ENCODE measurements around the gene MPIG6B.

MPIG6B gene

GRCh38 chr6:31729979-31730630 is 6.9 kb downstream of the MPIG6B start (continued):
- TF ChIP-seq ZNF426 (tag by site-specific recombination; IDR thresholded peaks at IDR 0.05) (no peak), ZNF211 (tag by site-specific recombination; IDR thresholded peaks at IDR 0.05; ENCODE audit: low read depth) (no peak), ZNF335 (tag by site-specific recombination; conservative IDR thresholded peaks at IDR 0.05) (peak; percentile 96), KLF7 (tag by site-specific recombination; IDR thresholded peaks at IDR 0.05; ENCODE audit: borderline replicate concordance) (peak; percentile 38; the same call in 1 of the 2 replicates), MYNN (tag by site-specific recombination; IDR thresholded peaks at IDR 0.05; ENCODE audit: borderline replicate concordance) (peak; percentile 52; the same call in 1 of the 2 replicates), ZNF341 (tag by site-specific recombination; IDR thresholded peaks at IDR 0.05; ENCODE audit: low read depth) (peak; percentile 48; the same call in 1 of the 2 replicates), ZNF146 (tag by site-specific recombination; IDR thresholded peaks at IDR 0.05) (no peak), ZBTB11 (tag by site-specific recombination; conservative IDR thresholded peaks at IDR 0.05; ENCODE audit: low read depth) (0 out of 2 replicates have a peak, but pooled peaks have one; percentile 17), ZFP3 (tag by site-specific recombination; IDR thresholded peaks at IDR 0.05; ENCODE audit: low read depth) (peak; percentile 65; the same call in 1 of the 2 replicates), ZSCAN4 (tag by site-specific recombination; IDR thresholded peaks at IDR 0.05) (no peak), ZNF449 (tag by site-specific recombination; IDR thresholded peaks at IDR 0.05) (peak; percentile 87), REPIN1 (tag by site-specific recombination; IDR thresholded peaks at IDR 0.05; ENCODE audit: low read depth) (no peak), ZNF48 (tag by site-specific recombination; IDR thresholded peaks at IDR 0.05) (no peak), ZNF223 (tag by site-specific recombination; IDR thresholded peaks at IDR 0.05) (peak; percentile 82), KLF16 (tag by site-specific recombination; IDR thresholded peaks at IDR 0.05) (peak; percentile 5; the same call in 1 of the 2 replicates), ZNF394 (tag by site-specific recombination; IDR thresholded peaks at IDR 0.05; ENCODE audit: borderline replicate concordance) (no peak), ZSCAN30 (tag by site-specific recombination; IDR thresholded peaks at IDR 0.05) (no peak), ZFP37 (tag by site-specific recombination; IDR thresholded peaks at IDR 0.05) (peak; percentile 56; the same call in 1 of the 2 replicates), ZNF692 (tag by site-specific recombination; IDR thresholded peaks at IDR 0.05) (peak; percentile 89), BCL11B (tag by site-specific recombination; IDR thresholded peaks at IDR 0.05; ENCODE audit: low read depth) (0 out of 2 replicates have a peak, but pooled peaks have one; percentile 27), ZNF174 (tag by site-specific recombination; IDR thresholded peaks at IDR 0.05) (no peak), ZNF843 (tag by site-specific recombination; IDR thresholded peaks at IDR 0.05) (peak; percentile 10; the same call in 1 of the 2 replicates), PRDM10 (tag by site-specific recombination; IDR thresholded peaks at IDR 0.05) (peak; percentile 98), ZBTB8A (tag by site-specific recombination; IDR thresholded peaks at IDR 0.05) (peak; percentile 50; the same call in 1 of the 2 replicates), ZNF10 (tag by site-specific recombination; IDR thresholded peaks at IDR 0.05) (0 out of 2 replicates have a peak, but pooled peaks have one; percentile 29), SP2 (tag by site-specific recombination; IDR thresholded peaks at IDR 0.05) (peak; percentile 87), EGR2 (tag by site-specific recombination; IDR thresholded peaks at IDR 0.05; ENCODE audit: low read depth) (peak; percentile 68; the same call in 1 of the 2 replicates), ZNF37A (tag by site-specific recombination; IDR thresholded peaks at IDR 0.05) (no peak), ZNF521 (tag by site-specific recombination; IDR thresholded peaks at IDR 0.05) (no peak)
